ENCODE results near the gene CDR2L. TPM values are rescaled to one million over a fixed set of nuclear protein-coding genes. Genes with fewer than 3 reads are reported as not detected.

The CDR2L gene
- total RNA-seq, 1 experiment from 2014 or later, result 31.0 TPM

GRCh38 chr17:74956093-74956492 lies 31.3 kb upstream of the CDR2L start (continued):
- TF ChIP-seq ERG (CRISPR knock-in tag; IDR thresholded peaks at IDR 0.05) (no peak), ATF1 (CRISPR knock-in tag; IDR thresholded peaks at IDR 0.05) (no peak), CDX4 (CRISPR knock-in tag; IDR thresholded peaks at IDR 0.05; ENCODE audit: borderline replicate concordance) (no peak), STAT6 (CRISPR knock-in tag; conservative IDR thresholded peaks at IDR 0.05; ENCODE audit: low read depth) (no peak), TEAD4 (CRISPR knock-in tag; IDR thresholded peaks at IDR 0.05) (no peak), FOXP1 (CRISPR knock-in tag; IDR thresholded peaks at IDR 0.05; ENCODE audit: borderline replicate concordance) (no peak), PRRX2 (CRISPR knock-in tag; IDR thresholded peaks at IDR 0.05) (no peak), RORB (CRISPR knock-in tag; IDR thresholded peaks at IDR 0.05) (no peak), ATF6 (CRISPR knock-in tag; IDR thresholded peaks at IDR 0.05) (no peak), ZNF138 (CRISPR knock-in tag; conservative IDR thresholded peaks at IDR 0.05) (no peak)

GRCh38 chr17:74957935-74958740 lies 29.3 kb upstream of the CDR2L start:
- no peak overlapping the region for H3K27ac Mint-ChIP-seq
- TF ChIP-seq ZNF121 (CRISPR knock-in tag; IDR thresholded peaks at IDR 0.05), result no peak
- 0 out of 2 replicates have a peak, but pooled peaks have one; percentile 48 for TF ChIP-seq HMGXB4 (CRISPR knock-in tag; IDR thresholded peaks at IDR 0.05)
- TF ChIP-seq CTCF (IDR thresholded peaks at IDR 0.05), result peak; percentile 96
- TF ChIP-seq ESRRA (CRISPR knock-in tag; IDR thresholded peaks at IDR 0.05; ENCODE audit: borderline replicate concordance), result no peak
- peak; percentile 68 for ATAC-seq
- peaks cover 16% of the 10 kb centered on the region for H3K27me3 Mint-ChIP-seq (ENCODE audit: low read depth)
- H3K9me3 Mint-ChIP-seq, result no peaks in the 10 kb centered on the region
- DNase-seq (ENCODE audit: low spot score), result peak; percentile 96
- POLR2A ChIA-PET, result interaction anchor here (0.9 kb wide), 1 partner anchor 85 kb away, joined by 3 read pairs; the partner anchor contains the start of gene FDXR
- CTCF ChIA-PET, result interaction anchor here (0.5 to 6.5 kb wide), 62 partner anchors 10 to 790 kb away, joined by 3 to 206 read pairs (median 5); partner anchors contain the start of genes CDR2L, FADS6, FDXR and HID1
- peaks cover 5% of the 10 kb centered on the region for H3K4me1 Mint-ChIP-seq
- H3K36me3 Mint-ChIP-seq, result no peaks in the 10 kb centered on the region
- H3K4me3 Mint-ChIP-seq, result no peak overlapping the region

All from WTC11 (cell line).